ENCODE data around the gene BTG4.

The BTG4 gene

GRCh38 chr11:111477898-111478297 is 34.3 kb downstream of the BTG4 start:
- Histone ChIP-seq H3K56ac (ENCODE audit: low read length) (no peak overlapping the region), H3K27me3 (ENCODE audit: insufficient read depth, low read length, poor library complexity) (no peaks in the 10 kb centered on the region), H2BK5ac (ENCODE audit: low read length) (no peak overlapping the region), H3K4me1 (ENCODE audit: control insufficient read depth, low read depth, low read length) (no peaks in the 10 kb centered on the region), H2BK120ac (ENCODE audit: low read depth, low read length) (no peak overlapping the region), H4K5ac (ENCODE audit: low read length) (no peak overlapping the region), H3K79me2 (ENCODE audit: control insufficient read depth, insufficient read depth, low read length) (no peaks in the 10 kb centered on the region), H3K4me3 (ENCODE audit: low read length) (no peak overlapping the region), H2AK5ac (ENCODE audit: low read length) (no peak overlapping the region), H4K8ac (ENCODE audit: low read depth, low read length) (no peak overlapping the region), H3K36me3 (ENCODE audit: control insufficient read depth, insufficient read depth, low read length) (no peaks in the 10 kb centered on the region), H3K9ac (ENCODE audit: low read length) (no peak overlapping the region), H3K23ac (ENCODE audit: low read length) (no peak overlapping the region), H3K27ac (ENCODE audit: low read depth, low read length) (no peak overlapping the region), H3K4ac (ENCODE audit: low read depth, low read length) (no peak overlapping the region), H3K4me2 (ENCODE audit: low read length) (no peak overlapping the region), H3K79me1 (ENCODE audit: low read length) (no peaks in the 10 kb centered on the region), H3K18ac (ENCODE audit: low read length) (no peak overlapping the region), H2BK15ac (replicated peaks; ENCODE audit: low read depth) (no peak overlapping the region)
- no CpG with 5 or more reads among the region's 2 CpGs for WGBS (ENCODE audit: extremely low coverage, insufficient coverage, low lambda C conversion rate)
- no peak for DNase-seq

GRCh38 chr11:111476956-111477355 is 35.2 kb downstream of the BTG4 start:
- no peak overlapping the region for H3K18ac ChIP-seq (ENCODE audit: low read length)
- H3K4ac ChIP-seq (ENCODE audit: low read depth, low read length): no peak overlapping the region
- H3K56ac ChIP-seq (ENCODE audit: low read length): no peak overlapping the region
- no peak overlapping the region for H3K4me3 ChIP-seq (ENCODE audit: low read length)
- no CpG with 5 or more reads among the region's 3 CpGs for WGBS (ENCODE audit: extremely low coverage, insufficient coverage, low lambda C conversion rate)
- H3K4me1 ChIP-seq (ENCODE audit: control insufficient read depth, low read depth, low read length): no peaks in the 10 kb centered on the region
- H2AK5ac ChIP-seq (ENCODE audit: low read length): no peak overlapping the region
- H3K27me3 ChIP-seq (ENCODE audit: insufficient read depth, low read length, poor library complexity): no peaks in the 10 kb centered on the region
- H2BK5ac ChIP-seq (ENCODE audit: low read length): no peak overlapping the region
- H3K27ac ChIP-seq (ENCODE audit: low read depth, low read length): no peak overlapping the region
- no peaks in the 10 kb centered on the region for H3K79me1 ChIP-seq (ENCODE audit: low read length)
- H4K5ac ChIP-seq (ENCODE audit: low read length): no peak overlapping the region
- no peaks in the 10 kb centered on the region for H3K36me3 ChIP-seq (ENCODE audit: control insufficient read depth, insufficient read depth, low read length)
- H3K23ac ChIP-seq (ENCODE audit: low read length): no peak overlapping the region
- H2BK120ac ChIP-seq (ENCODE audit: low read depth, low read length): no peak overlapping the region
- no peaks in the 10 kb centered on the region for H3K79me2 ChIP-seq (ENCODE audit: control insufficient read depth, insufficient read depth, low read length)
- no peak overlapping the region for H3K4me2 ChIP-seq (ENCODE audit: low read length)
- DNase-seq: no peak
- no peak overlapping the region for H2BK15ac ChIP-seq (replicated peaks; ENCODE audit: low read depth)
- H3K9ac ChIP-seq (ENCODE audit: low read length): no peak overlapping the region
- H4K8ac ChIP-seq (ENCODE audit: low read depth, low read length): no peak overlapping the region

GRCh38 chr11:111476366-111476765 is 35.8 kb downstream of the BTG4 start:
- Histone ChIP-seq H2BK15ac (replicated peaks; ENCODE audit: low read depth) (no peak overlapping the region), H4K8ac (ENCODE audit: low read depth, low read length) (no peak overlapping the region), H3K4ac (ENCODE audit: low read depth, low read length) (no peak overlapping the region), H3K23ac (ENCODE audit: low read length) (no peak overlapping the region), H3K18ac (ENCODE audit: low read length) (no peak overlapping the region), H3K27ac (ENCODE audit: low read depth, low read length) (no peak overlapping the region), H4K5ac (ENCODE audit: low read length) (no peak overlapping the region), H3K56ac (ENCODE audit: low read length) (no peak overlapping the region), H3K9ac (ENCODE audit: low read length) (no peak overlapping the region), H3K4me1 (ENCODE audit: control insufficient read depth, low read depth, low read length) (no peaks in the 10 kb centered on the region), H3K4me3 (ENCODE audit: low read length) (no peak overlapping the region), H3K4me2 (ENCODE audit: low read length) (no peak overlapping the region), H3K79me1 (ENCODE audit: low read length) (no peaks in the 10 kb centered on the region), H2AK5ac (ENCODE audit: low read length) (no peak overlapping the region), H3K27me3 (ENCODE audit: insufficient read depth, low read length, poor library complexity) (no peaks in the 10 kb centered on the region), H3K36me3 (ENCODE audit: control insufficient read depth, insufficient read depth, low read length) (no peaks in the 10 kb centered on the region), H2BK120ac (ENCODE audit: low read depth, low read length) (no peak overlapping the region), H3K79me2 (ENCODE audit: control insufficient read depth, insufficient read depth, low read length) (no peaks in the 10 kb centered on the region), H2BK5ac (ENCODE audit: low read length) (no peak overlapping the region)
- WGBS (ENCODE audit: extremely low coverage, insufficient coverage, low lambda C conversion rate): no CpG with 5 or more reads among the region's 2 CpGs
- no peak for DNase-seq

- H2AK5ac ChIP-seq (ENCODE audit: low read length): no peak overlapping the region
- H3K4me3 ChIP-seq (ENCODE audit: low read length): no peak overlapping the region
- no peak overlapping the region for H4K5ac ChIP-seq (ENCODE audit: low read length)
- no peak overlapping the region for H3K18ac ChIP-seq (ENCODE audit: low read length)
- no peak overlapping the region for H3K56ac ChIP-seq (ENCODE audit: low read length)
- H3K36me3 ChIP-seq (ENCODE audit: control insufficient read depth, insufficient read depth, low read length): no peaks in the 10 kb centered on the region
- H3K79me2 ChIP-seq (ENCODE audit: control insufficient read depth, insufficient read depth, low read length): no peaks in the 10 kb centered on the region
- no peaks in the 10 kb centered on the region for H3K4me1 ChIP-seq (ENCODE audit: control insufficient read depth, low read depth, low read length)
- H2BK120ac ChIP-seq (ENCODE audit: low read depth, low read length): no peak overlapping the region
- H3K27me3 ChIP-seq (ENCODE audit: insufficient read depth, low read length, poor library complexity): no peaks in the 10 kb centered on the region
- no peak overlapping the region for H3K4ac ChIP-seq (ENCODE audit: low read depth, low read length)
- H3K4me2 ChIP-seq (ENCODE audit: low read length): no peak overlapping the region
- H3K79me1 ChIP-seq (ENCODE audit: low read length): no peaks in the 10 kb centered on the region
- no peak for DNase-seq
- no peak overlapping the region for H3K9ac ChIP-seq (ENCODE audit: low read length)
- H2BK5ac ChIP-seq (ENCODE audit: low read length): no peak overlapping the region
- no peak overlapping the region for H4K8ac ChIP-seq (ENCODE audit: low read depth, low read length)
- H3K27ac ChIP-seq (ENCODE audit: low read depth, low read length): no peak overlapping the region
- H2BK15ac ChIP-seq (replicated peaks; ENCODE audit: low read depth): no peak overlapping the region
- no peak overlapping the region for H3K23ac ChIP-seq (ENCODE audit: low read length)
Measured at GRCh38 chr11:111474432-111474831, 37.8 kb downstream of the BTG4 start.

- Histone ChIP-seq H3K18ac (ENCODE audit: low read length) (no peak overlapping the region), H4K5ac (ENCODE audit: low read length) (no peak overlapping the region), H3K9ac (ENCODE audit: low read length) (no peak overlapping the region), H2BK5ac (ENCODE audit: low read length) (no peak overlapping the region), H2BK120ac (ENCODE audit: low read depth, low read length) (no peak overlapping the region), H4K8ac (ENCODE audit: low read depth, low read length) (no peak overlapping the region), H3K27ac (ENCODE audit: low read depth, low read length) (no peak overlapping the region), H3K79me2 (ENCODE audit: control insufficient read depth, insufficient read depth, low read length) (no peaks in the 10 kb centered on the region), H3K79me1 (ENCODE audit: low read length) (no peaks in the 10 kb centered on the region), H3K4me1 (ENCODE audit: control insufficient read depth, low read depth, low read length) (no peaks in the 10 kb centered on the region), H2BK15ac (replicated peaks; ENCODE audit: low read depth) (no peak overlapping the region), H3K27me3 (ENCODE audit: insufficient read depth, low read length, poor library complexity) (no peaks in the 10 kb centered on the region), H3K4ac (ENCODE audit: low read depth, low read length) (no peak overlapping the region), H2AK5ac (ENCODE audit: low read length) (no peak overlapping the region), H3K4me2 (ENCODE audit: low read length) (no peak overlapping the region), H3K23ac (ENCODE audit: low read length) (no peak overlapping the region), H3K56ac (ENCODE audit: low read length) (no peak overlapping the region), H3K36me3 (ENCODE audit: control insufficient read depth, insufficient read depth, low read length) (no peaks in the 10 kb centered on the region), H3K4me3 (ENCODE audit: low read length) (no peak overlapping the region)
- no CpG with 5 or more reads among the region's 1 CpG for WGBS (ENCODE audit: extremely low coverage, insufficient coverage, low lambda C conversion rate)
- DNase-seq: no peak
Measured at GRCh38 chr11:111472228-111472627, 40.0 kb downstream of the BTG4 start.

GRCh38 chr11:111469200-111469599 is 43.0 kb downstream of the BTG4 start:
- Histone ChIP-seq H3K36me3 (ENCODE audit: control insufficient read depth, insufficient read depth, low read length) (no peaks in the 10 kb centered on the region), H3K9ac (ENCODE audit: low read length) (no peak overlapping the region), H2AK5ac (ENCODE audit: low read length) (no peak overlapping the region), H3K4me1 (ENCODE audit: control insufficient read depth, low read depth, low read length) (no peaks in the 10 kb centered on the region), H3K23ac (ENCODE audit: low read length) (no peak overlapping the region), H3K4ac (ENCODE audit: low read depth, low read length) (no peak overlapping the region), H2BK5ac (ENCODE audit: low read length) (no peak overlapping the region), H3K27me3 (ENCODE audit: insufficient read depth, low read length, poor library complexity) (no peaks in the 10 kb centered on the region), H3K56ac (ENCODE audit: low read length) (no peak overlapping the region), H2BK120ac (ENCODE audit: low read depth, low read length) (no peak overlapping the region), H3K79me2 (ENCODE audit: control insufficient read depth, insufficient read depth, low read length) (no peaks in the 10 kb centered on the region), H3K27ac (ENCODE audit: low read depth, low read length) (no peak overlapping the region), H4K5ac (ENCODE audit: low read length) (no peak overlapping the region), H3K79me1 (ENCODE audit: low read length) (no peaks in the 10 kb centered on the region), H3K4me2 (ENCODE audit: low read length) (no peak overlapping the region), H4K8ac (ENCODE audit: low read depth, low read length) (no peak overlapping the region), H3K4me3 (ENCODE audit: low read length) (no peak overlapping the region), H3K18ac (ENCODE audit: low read length) (no peak overlapping the region), H2BK15ac (replicated peaks; ENCODE audit: low read depth) (no peak overlapping the region)
- DNase-seq: no peak
- no CpG with 5 or more reads among the region's 4 CpGs for WGBS (ENCODE audit: extremely low coverage, insufficient coverage, low lambda C conversion rate)

Data from mesendoderm (in vitro differentiated cells).